HG03280 (cell line): ENCODE results near the gene OR51B5.
"Not testable (repeated sequence)": the region's sequence is repeated elsewhere in the genome, so short reads cannot be mapped to it uniquely, and the experiment has no call there.

Experiments used
- ATAC-seq: cut with Tn5 transposase; IDR thresholded peaks from one replicate; pipeline ENCODE4 v1.9.1; 2021; ENCODE audit warnings: mild to moderate bottlenecking, moderate library complexity; ENCODE audit not compliant: unreplicated experiment

OR51B5 gene

DNA sequence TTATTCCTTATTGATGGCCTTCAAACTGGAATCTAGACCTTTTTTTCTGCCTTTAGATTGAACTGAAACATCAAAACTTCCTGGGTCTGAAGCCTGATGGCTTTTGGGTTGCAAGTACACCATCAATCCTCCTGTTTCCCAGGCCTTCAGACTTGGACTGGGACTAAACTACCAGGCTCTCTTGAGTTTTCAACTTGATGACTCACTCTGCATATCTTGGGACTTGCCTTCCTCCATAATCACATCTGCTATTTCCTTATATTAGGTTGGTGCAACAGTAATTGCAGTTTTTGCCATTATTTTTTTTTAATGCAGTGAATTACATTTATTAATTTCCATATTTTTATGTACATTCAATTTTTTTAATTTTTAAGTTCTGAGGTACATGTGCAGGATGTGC is 7.0 kb downstream of the OR51B5 start:
- ATAC-seq, result no peak

DNA sequence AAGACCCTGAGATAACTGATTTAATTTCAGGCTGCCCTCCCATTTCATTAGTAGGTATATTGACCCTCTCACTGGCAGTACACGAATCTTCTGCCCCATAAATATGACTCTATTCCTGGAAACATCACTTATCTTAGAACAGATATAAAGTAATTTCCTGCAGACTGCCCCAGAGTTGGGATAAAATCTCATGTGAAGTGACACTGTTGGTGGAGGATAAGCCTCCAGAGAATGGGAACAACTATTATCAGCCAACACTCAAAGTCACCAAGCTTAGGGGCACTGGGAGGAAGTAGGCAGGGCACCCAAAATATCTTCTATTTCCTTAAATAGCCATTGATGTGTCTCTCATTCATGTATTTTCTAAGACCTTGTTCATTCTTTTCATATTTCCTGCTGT is 8.2 kb downstream of the OR51B5 start:
- ATAC-seq, result no peak

DNA sequence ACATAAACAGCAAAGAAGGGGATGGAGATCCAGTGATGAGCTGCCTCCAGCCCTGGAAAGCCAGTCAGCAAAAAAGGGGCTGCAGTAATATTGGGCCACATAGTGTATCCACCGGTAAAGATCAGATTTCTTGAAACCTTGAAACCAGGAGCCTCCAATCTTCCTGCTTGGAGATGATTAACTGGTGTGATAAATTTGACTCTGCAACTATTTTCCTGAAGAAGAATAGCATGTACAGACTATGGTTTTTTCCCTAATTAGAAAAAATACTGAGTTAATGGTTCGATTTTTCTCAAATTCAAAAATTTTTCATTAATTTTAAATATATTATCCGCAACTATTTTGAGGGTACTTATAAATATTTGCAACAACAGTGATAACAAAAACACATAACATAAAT is 19.1 kb downstream of the OR51B5 start, which contains the start of gene OR51B2:
Gene OR51B2 (minus strand): TSS at position 101 of the 400 bp plus-strand sequence. CDS start 0 bp downstream, at position 101.
- ATAC-seq, result no peak

DNA sequence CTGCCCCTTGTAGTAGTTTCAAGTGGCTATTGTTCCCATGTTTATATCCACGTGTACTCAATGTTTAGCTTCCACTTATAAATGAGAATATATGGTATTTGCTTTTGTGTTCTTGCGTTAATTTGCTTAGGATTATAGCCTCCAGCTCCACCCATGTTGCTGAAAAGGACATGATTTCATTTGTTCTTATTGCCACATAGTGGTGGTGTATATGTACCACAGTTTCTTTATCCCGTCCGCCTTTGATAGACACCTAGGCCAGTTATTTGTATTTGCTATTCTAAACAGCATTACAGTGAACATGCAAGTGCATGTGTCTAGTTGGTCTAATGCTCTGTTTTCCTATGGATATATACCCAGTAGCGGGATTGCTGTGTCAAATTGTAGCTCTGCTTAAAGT is 26.0 kb downstream of the OR51B5 start:
- no peak for ATAC-seq

DNA sequence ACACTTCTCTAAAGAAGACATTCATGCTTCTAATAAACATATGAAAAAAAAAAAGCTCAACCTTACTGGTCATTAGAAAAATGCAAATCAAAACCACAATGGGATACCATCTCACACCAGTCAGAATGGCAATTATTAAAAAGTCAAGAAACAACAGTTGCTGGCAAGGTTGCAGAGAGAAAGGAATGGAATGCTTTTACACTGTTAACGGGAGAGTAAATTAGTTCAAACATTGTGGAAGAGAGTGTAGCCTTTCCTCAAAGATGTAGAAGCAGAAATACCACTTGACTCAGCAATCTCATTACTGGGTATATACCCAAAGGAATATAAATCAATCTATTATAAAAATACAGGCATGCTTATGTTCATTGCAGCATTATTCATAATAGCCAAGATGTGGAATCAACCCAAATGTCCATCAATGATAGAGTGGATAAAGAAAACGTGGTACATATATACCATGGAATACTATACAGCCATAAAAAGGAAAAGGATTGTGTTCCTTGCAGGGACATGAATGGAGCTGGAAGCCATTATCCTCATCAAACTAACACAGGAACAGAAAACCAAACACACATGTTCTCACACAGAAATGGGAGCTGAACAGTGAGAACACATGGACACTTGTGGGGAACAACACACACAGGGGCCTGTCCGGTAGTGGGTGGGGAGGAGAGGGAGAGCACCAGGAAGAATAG is 29.8 kb downstream of the OR51B5 start:
- not testable (repeated sequence) for ATAC-seq

DNA sequence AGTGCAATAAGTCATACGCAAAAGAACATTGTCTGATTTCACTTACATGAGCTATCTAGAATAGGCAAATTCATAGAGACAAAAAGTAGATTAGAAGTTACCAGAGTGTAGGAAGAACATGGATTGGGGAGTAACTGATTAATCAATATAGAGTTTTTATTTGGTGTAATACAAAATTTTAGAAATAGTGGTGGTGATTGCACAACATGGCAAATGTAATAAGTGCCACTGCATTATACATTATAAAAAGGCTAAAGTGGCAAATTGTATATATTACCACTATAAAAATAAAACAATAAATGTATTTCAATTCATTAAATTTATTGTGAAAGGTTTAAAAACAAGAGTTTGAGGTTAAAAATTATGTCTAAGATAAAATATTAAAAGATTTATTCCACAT is 32.9 kb downstream of the OR51B5 start:
- no peak for ATAC-seq

DNA sequence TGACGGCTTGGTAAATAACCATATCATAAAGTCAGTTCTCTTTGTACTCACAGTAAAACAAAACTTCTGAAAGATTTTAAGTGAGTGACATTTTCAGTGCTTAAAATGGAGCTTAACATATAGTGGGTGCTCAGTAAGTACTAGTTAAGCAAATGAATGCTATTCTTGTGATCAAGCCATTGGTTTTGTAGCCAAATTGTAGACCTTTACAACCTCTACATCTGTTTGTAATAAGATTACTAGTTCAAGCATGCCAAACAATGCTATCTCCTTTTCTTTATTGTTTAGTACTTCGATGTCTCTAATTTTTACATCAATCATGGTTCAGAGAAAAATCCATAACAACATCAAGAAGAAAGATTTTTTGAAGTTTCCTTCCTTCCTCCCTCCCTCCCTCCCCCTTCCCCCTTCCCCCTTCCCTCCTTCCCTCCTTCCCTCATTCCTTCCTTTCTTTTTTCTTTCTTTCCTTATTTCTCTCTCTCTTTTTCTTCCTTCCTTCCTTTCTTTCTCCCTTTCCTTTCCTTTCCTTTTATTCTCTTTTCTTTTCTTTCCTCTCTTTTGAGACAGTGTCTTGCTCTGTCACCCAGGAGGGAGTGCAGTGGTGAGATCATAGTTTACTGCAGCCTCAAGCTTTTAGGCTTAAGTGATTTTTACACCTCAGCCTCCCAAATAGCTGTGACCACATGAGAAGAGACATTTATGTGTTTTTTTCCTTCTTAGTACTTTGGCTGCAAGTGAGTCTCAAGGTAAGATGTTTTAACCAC is 35.9 kb downstream of the OR51B5 start:
- ATAC-seq, result no peak

DNA sequence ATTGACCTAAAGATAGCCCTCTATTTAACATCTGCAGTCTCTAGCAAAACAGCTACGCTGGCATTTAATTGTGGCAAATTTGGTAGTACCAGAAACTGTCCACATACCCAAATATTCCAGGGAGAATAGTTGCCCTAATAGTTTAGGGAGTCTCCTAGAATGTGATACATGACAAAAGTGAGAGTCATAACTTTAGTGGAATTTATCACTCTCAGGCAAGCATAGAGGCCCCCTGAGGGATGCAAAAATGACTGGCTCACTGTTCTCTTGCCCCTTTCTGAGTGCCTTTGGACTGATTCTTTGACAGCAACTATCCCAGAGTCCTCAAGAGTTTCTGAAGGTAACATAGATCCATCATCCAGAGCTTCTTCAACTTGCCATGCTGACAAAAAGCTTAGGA is 39.3 kb downstream of the OR51B5 start:
- no peak for ATAC-seq

DNA sequence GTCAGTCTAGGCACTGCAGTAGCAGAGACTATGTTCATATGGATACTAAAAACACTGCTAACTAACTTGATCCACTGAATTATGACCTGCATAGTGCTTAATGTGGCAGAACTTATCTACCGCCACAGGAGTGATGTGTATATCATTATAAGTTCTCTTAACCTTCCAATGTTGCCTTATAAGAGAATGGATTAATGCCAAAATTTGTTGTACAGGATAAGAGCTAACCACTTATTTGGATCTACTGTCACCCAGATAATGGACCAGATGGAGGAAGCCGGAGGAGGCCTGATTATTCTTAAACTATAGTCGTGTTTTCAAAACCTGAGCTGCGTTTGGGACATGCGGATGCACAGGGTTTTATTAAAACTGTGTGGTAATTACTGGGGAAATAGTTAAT is 39.7 kb downstream of the OR51B5 start:
- ATAC-seq, result no peak

DNA sequence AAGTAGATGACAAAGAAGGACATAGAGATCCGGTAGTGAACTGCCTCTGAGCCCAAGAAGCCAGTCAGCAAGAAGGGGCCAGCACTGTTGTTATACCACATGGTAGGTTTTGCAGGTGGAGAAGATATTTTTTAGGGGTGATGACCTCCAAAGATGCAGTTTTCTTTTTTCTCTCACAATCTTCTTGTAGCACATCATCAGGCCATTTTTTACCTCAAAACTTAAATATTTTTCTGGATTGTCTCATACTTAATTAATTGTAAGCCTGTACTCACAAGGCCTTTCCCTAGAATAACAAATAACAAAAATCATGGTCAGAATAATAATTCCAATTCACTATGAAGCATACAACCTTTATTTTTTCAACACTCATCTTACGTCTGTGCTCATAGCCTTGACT is 41.5 kb downstream of the OR51B5 start, which contains the start of gene OR51B4:
Gene OR51B4 (minus strand): TSS at position 101 of the 400 bp plus-strand sequence. CDS start 0 bp downstream, at position 101.
- ATAC-seq, result no peak

DNA sequence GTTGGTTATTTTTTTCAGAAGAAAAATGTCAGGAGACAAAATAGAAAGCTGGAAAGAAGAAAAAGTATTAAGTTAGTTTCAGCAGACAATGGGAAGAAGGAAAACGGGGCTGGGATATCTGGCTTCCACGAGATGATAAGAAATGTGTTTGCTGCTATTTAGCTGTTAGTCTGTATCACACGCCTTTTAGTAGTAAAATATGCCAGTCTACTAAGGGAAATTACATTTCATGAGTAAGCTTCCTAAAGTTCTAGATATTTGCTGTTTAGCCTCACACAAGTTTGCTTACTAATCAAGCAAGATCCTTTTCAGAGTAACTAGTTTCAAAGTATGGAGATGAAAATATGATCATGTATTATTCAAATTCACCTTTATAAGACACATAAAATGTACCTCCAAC is 43.1 kb downstream of the OR51B5 start:
- ATAC-seq, result no peak

DNA sequence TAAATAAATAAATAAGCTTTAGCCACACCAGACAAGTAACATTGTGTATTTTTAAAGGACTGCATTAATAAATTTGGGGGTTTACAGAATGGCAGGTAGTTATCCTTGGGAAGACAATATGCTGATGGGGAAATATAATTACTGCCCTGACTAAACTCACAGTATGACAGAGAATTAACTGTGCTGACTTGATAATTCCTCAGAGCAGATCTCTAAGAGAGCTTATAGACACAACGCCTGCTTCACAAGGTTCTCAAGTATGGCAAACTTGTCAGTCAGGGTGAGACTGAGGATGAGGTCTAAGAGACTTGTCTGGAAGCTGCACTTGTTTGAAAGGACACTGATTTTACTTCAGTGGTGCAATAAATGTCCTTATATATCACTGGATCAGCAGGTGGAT is 44.9 kb downstream of the OR51B5 start:
- no peak for ATAC-seq

DNA sequence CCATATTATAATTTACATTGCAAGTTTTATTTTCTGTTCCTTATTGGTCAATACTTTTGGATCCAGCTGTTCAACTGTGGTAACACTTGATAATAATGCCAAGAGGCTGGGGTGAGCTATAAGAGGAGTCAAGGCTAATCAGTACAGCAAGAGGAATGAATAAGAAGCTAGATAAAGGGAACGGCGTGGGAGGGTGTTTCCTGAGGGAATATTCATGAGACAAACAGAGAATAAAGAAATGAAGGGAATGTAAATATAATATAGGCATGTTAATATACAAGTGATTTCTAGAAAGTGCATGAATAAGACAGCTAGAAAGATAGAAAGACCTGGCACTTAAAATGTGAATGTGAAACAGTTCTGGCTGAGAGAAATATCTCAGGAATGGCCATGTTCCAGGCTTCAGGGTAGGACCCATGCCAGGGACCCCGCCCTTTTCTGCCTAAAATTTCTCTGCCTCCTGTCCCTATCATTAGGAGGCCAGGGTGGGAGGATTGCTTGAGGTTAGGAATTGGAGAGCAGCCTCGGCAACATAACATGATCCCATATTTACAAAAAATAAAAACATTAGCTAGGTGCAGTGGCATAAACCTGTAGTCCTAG is 45.5 kb downstream of the OR51B5 start:
- ATAC-seq, result no peak

DNA sequence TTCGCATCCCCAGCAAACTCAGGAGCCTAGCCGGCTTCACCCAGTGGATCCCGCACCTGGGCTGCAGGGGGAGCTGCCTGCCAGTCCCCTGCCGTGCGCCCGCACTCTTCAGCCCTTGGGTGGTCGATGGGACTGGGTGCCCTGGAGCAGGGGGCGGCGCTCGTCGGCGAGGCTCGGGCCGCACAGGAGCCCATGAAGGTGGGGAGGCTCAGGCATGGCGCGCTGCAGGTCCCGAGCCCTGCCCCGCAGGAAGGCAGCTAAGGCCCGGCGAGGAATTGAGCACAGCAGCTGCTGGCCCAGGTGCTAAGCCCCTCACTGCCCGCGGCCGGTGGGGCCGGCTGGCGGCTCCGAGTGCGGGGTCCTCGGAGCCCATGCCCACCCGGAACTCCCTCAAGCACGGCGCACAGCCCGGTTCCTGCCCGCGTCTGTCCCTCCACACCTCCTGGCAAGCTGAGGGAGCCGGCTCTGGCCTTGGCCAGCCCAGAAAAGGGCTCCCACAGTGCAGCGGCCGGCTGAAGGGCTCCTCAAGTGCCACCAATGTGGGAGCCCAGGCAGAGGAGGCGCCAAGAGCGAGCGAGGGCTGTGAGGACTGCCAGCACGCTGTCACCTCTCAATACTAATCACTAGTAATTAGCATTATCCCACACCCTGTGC is 48.9 kb downstream of the OR51B5 start:
- not testable (repeated sequence) for ATAC-seq

DNA sequence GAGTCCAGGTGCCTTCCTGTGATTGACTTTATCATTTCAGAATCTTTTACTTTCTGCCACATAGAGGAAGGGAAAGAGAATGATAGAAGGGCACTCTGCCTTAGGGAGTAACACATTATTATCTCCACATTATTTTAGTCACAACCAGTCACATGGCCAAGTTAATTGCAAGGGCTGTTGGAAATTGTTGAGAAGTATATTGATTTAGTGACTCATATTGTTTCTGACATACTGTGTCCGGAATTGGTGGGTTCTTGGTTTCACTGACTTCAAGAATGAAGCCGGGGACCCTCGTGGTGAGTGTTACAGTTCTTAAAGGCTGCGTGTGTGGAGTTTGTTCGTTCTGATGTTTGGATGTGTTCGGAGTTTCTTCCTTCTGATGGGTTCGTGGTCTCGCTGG is 50.3 kb downstream of the OR51B5 start:
- no peak for ATAC-seq
